ENCODE results near the gene GPN3.

GRCh38 chr12:110451263-110451662, 16.8 kb downstream of the GPN3 start:
- no peak for TF ChIP-seq POLR2A (IDR thresholded peaks at IDR 0.05)
- TF ChIP-seq, protein P1, sequence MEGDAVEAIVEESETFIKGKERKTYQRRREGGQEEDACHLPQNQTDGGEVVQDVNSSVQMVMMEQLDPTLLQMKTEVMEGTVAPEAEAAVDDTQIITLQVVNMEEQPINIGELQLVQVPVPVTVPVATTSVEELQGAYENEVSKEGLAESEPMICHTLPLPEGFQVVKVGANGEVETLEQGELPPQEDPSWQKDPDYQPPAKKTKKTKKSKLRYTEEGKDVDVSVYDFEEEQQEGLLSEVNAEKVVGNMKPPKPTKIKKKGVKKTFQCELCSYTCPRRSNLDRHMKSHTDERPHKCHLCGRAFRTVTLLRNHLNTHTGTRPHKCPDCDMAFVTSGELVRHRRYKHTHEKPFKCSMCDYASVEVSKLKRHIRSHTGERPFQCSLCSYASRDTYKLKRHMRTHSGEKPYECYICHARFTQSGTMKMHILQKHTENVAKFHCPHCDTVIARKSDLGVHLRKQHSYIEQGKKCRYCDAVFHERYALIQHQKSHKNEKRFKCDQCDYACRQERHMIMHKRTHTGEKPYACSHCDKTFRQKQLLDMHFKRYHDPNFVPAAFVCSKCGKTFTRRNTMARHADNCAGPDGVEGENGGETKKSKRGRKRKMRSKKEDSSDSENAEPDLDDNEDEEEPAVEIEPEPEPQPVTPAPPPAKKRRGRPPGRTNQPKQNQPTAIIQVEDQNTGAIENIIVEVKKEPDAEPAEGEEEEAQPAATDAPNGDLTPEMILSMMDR (IDR thresholded peaks at IDR 0.05): no peak
